Measurements from ENCODE around the gene XRCC3.
"Not testable (repeated sequence)": the region's sequence is repeated elsewhere in the genome, so short reads cannot be mapped to it uniquely, and the experiment has no call there.

The XRCC3 gene

GRCh38 chr14:103694572-103695026 lies 20.7 kb downstream of the XRCC3 start:
- DNase-seq (ENCODE audit: low read depth in 2 of 2) = no peak

DNA sequence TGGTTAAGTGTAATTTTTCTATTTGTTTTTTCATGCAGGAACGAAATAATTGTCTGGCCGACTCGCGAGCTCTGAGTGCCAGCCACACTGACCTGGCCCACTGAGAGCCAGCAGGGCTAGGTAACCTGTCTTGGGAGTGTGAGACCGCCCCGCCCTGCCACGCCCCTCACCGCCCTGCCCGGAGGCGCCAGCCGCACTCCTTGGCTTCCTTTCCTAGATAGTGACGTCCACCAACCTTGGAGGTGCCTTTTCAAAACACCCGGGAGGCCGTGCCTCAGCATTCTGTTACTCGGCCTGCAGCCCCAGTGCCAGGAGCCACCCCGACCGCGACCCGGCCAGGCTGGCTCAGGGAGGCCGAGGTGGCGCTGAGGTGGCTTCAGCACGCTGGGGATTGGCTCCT lies 21.7 kb downstream of the XRCC3 start:
- DNase-seq (ENCODE audit: low read depth in 2 of 2) = no peak

DNA sequence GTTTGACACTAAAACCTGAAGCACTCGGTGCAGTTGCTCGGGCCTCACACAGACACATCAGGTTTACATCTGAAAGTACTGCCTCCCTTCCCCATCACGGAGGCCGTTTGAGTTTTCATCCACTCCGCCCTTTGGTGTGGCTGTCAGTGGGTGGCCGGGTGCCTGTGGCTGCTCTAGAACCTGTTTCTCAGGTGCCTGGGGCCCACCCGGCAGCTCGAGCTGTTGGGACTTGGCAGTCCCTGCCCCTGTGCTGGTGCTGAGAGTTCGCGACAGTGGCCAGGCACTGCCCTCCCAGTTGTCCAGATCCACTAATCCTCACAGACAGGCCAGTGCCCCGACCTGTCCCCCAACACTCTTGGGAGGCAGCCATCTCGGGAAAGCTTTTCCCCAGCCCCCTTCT lies 22.4 kb downstream of the XRCC3 start:
- DNase-seq (ENCODE audit: low read depth in 2 of 2) = no peak

DNA sequence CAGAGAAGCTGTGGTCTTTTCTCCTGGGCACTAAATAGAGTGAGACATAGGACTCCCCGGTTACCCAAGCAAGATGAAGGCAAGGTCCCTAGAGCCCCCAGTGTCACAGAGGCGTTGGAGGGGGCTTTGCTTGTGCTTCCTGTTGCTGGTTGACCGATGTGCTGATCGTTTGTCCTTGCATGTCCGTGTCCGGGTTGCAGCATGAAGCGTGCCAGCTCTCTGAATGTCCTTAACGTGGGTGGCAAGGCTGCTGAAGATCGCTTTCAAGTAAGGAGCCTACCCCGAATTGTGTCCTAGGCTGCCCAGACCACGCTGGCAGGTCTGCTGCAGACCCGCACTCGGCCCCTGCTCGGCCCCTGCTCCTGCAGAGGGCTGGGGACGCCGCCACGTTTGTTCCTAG lies 23.1 kb downstream of the XRCC3 start:
- no peak for DNase-seq (ENCODE audit: low read depth in 2 of 2)

GRCh38 chr14:103691655-103692054 lies 23.6 kb downstream of the XRCC3 start:
- not testable (repeated sequence) for DNase-seq (ENCODE audit: low read depth in 2 of 2)

GRCh38 chr14:103690332-103690731 lies 24.9 kb downstream of the XRCC3 start:
- DNase-seq (ENCODE audit: low read depth in 2 of 2) = no peak

- no peak for DNase-seq (ENCODE audit: low read depth in 2 of 2)
Observed at GRCh38 chr14:103688906-103689902, 26.0 kb downstream of the XRCC3 start.

- DNase-seq (ENCODE audit: low read depth in 2 of 2) = no peak
Observed at GRCh38 chr14:103688441-103688840, 26.8 kb downstream of the XRCC3 start.

- DNase-seq (ENCODE audit: low read depth in 2 of 2) = no peak
Observed at GRCh38 chr14:103687712-103688111, 27.5 kb downstream of the XRCC3 start.

GRCh38 chr14:103686831-103687485 lies 28.3 kb downstream of the XRCC3 start:
- no peak for DNase-seq (ENCODE audit: low read depth in 2 of 2)

DNA sequence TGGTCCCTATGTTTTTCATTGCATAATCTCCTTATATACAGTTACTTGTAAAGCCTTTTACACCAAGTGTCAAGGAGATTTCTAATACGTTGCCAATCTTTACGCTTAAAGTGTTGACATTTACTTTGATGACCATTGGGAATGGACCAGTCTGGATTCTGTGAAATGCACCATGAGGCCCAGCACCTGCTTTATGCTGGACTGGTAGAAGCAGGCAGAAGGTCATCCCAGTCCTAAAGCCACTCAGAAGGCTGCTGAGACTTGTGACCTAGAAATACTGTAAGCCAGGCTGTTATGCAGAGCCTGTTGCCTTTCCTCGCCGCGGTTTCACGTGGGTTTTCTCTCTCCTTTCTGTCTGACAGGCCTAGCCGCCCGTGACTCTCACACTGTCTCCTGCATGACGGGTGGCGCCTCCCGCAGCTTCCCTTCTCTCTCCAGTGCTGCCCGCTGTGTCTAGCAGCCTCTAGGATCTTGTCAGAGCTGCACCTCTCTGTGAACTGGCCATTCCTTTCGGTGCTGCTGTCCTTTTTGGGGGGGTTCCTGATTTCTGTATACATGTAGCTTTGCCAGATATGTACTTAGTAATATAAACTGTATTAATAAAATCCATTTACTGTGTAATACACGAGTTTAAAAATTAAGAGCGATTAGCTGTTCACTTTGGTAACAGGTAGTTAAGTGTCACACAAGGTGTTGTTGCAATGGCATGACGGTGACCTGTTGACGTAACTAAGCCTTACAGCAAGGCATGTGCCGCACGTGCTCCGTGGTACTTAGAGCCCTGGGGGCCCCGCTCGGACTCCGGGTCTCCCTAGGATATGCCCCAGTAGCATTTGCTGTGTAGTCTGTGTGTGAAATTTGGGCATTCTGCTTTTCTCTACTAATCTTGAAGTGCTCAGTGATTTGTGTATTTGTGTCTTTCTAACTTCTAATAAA lies 29.7 kb downstream of the XRCC3 start:
- DNase-seq (ENCODE audit: low read depth in 2 of 2) = no peak

DNA sequence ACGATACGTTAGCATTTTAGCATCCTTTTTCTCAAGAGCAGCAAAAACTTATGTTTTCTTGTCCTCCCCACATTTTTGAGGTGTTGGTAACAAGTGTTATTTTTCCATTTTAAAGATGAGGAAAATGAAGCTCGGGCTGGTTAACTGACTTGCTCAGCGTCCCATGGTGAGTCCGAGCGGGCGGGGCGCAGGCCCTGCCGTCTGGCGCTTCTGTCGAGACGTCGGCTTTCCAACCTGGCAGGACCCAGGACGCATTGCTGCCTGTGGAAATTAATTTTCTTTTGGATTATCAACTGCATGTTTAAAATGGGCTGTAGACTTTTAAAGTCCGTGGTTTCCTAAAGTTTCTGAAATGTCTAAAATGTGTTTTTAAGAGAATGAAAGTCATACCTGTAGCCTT lies 30.4 kb downstream of the XRCC3 start:
- DNase-seq (ENCODE audit: low read depth in 2 of 2) = no peak

DNA sequence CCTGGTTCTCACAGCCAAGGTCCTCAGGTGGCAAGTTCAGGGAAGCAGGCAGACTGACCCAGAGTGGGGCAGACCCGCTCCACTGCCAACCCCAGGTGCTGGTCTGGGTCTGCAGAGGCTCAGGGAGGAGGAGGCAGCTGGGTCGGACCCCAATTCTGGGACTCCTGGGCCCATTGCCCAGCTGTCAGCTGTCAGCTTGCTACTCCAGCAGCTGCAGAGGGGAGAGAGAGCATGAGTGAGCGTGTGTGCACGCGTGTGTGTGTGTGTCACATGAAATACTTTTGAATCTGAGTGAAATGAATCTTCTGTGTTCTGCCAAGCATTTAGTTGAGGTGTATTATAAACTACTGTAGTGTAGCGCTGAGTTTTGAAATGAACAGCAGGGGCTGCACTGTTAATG lies 30.8 kb downstream of the XRCC3 start:
- DNase-seq (ENCODE audit: low read depth in 2 of 2) = no peak

DNA sequence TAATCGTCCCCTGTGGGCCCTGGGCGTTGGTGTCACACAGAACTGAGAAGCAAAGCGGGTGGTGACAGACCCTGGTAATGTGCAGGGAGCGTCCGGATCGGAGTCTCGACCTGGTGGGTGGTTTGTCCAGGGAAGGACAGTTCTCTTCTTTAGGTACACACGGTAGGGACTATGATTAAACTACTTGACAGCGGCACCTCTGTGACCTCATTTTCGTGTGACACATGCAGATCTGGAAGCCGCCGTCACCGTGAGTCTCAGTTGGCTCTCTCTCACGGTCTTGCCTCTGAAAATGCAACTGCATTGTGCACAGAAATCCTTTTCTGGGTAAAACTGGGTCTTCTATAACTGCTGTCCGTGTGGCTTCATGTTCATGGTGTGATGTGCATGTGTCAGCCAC lies 32.1 kb downstream of the XRCC3 start:
- DNase-seq (ENCODE audit: low read depth in 2 of 2) = no peak

DNA sequence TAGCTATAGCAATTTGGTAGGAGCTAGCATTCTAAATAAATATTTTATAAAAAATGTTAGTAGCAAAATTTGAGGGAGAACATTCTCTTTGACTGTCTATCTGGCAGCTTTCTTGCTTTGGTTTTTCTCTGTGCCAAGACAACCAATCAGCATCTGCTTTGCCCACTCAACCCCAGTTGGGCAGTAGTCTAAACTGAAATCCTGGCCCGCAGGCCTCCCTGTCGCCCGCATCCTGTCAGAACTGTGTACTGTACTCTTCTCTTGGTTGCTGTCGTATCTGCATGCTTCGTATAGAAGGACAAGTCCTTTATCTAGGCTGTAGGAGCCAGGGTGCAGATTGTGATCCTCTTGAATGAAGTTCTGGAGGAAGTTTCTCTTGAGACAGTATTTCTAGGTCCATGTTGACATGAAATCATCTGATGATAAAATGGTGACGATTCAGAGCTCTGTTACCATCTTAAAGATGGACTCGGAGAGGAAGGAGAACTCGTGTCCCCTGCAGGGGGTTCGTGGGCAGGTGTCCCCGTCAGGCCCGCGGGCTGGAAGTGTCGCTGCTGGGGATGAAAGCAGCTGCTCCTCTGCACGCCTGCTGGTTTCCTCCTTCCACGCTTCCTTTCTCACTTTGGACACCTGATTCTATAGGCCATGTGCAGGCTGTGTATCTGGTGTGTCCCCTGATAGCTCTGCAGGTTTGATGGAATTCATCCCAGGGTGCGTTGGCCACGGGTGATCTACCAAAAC lies 34.6 kb downstream of the XRCC3 start:
- DNase-seq (ENCODE audit: low read depth in 2 of 2) = no peak

- DNase-seq (ENCODE audit: low read depth in 2 of 2) = peak; percentile 22 to 23
Observed at GRCh38 chr14:103679351-103679750, 35.9 kb downstream of the XRCC3 start.

- DNase-seq (ENCODE audit: low read depth in 2 of 2) = no peak
Observed at GRCh38 chr14:103676881-103677675, 38.2 kb downstream of the XRCC3 start.

DNA sequence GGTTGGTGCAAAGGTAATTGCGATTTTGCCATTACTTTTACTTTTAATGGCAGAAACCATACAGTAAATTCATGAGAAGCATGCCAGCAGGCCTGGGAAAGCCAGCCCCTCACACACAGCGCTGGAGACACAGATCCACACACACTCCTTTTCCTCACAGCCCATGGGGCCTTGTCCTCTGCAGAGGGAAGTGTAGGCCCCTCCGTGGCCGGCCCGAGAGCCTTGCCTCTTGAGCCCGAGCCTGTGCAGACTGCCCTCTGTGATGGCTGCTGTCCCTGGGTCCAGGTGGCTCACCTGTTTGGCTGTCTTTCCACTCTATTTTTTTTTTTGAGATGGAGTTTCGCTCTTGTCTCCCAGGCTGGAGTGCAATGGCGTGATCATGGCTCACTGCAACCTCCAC lies 39.3 kb downstream of the XRCC3 start:
- DNase-seq (ENCODE audit: low read depth in 2 of 2) = no peak

DNA sequence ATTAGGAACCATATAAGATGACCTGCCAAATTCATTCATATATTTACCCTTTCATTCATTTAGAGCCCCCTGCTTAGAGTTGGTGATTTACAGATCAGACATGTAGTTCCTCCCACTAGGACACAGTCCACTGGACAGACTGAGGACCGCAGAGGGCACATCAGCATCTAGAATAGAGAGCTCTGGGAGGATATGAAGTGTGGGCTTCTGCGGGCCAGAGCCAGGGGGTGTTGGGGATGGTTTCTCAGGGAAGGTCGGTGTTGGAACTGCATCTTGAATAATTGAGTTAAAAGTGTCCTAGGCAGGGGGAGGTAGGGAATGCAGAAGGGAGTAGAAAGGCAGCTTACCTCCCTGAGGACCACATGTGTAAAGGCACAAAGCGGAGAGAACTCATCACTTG lies 43.3 kb downstream of the XRCC3 start:
- DNase-seq (ENCODE audit: low read depth in 2 of 2) = no peak

- DNase-seq (ENCODE audit: low read depth in 2 of 2) = no peak
Observed at GRCh38 chr14:103669370-103669769, 45.9 kb downstream of the XRCC3 start.

Measured in stimulated activated CD4-positive, alpha-beta T cell treated with anti-CD3 and anti-CD28 coated beads, Interleukin-4, amount 100 ng/mL, for 48 hours (primary cell).